HG03520 (cell line): ENCODE results near the gene BAG5.

ENCODE experiments used
- ATAC-seq: cut with Tn5 transposase; IDR thresholded peaks from one replicate; pipeline ENCODE4 v1.9.1; 2021; ENCODE audit warnings: mild to moderate bottlenecking, moderate library complexity; ENCODE audit not compliant: unreplicated experiment

Gene BAG5

GRCh38 chr14:103535891-103536565 lies 26.4 kb downstream of the BAG5 start:
- no peak for ATAC-seq

- ATAC-seq: no peak
Observed at GRCh38 chr14:103535081-103535890, 27.2 kb downstream of the BAG5 start.

GRCh38 chr14:103534576-103535061 lies 27.8 kb downstream of the BAG5 start:
- no peak for ATAC-seq

- no peak for ATAC-seq
Observed at GRCh38 chr14:103533999-103534575, 28.4 kb downstream of the BAG5 start.

- no peak for ATAC-seq
Observed at GRCh38 chr14:103533137-103533998, 29.1 kb downstream of the BAG5 start.

GRCh38 chr14:103532216-103533136 lies 30.0 kb downstream of the BAG5 start:
- ATAC-seq: no peak

GRCh38 chr14:103531421-103532215 lies 30.8 kb downstream of the BAG5 start:
- no peak for ATAC-seq

GRCh38 chr14:103530831-103531230 lies 31.6 kb downstream of the BAG5 start:
- ATAC-seq: no peak

- ATAC-seq: no peak
Observed at GRCh38 chr14:103530390-103530789, 32.1 kb downstream of the BAG5 start.

- no peak for ATAC-seq
Observed at GRCh38 chr14:103529383-103530365, 32.8 kb downstream of the BAG5 start.

GRCh38 chr14:103528587-103529382 lies 33.7 kb downstream of the BAG5 start, which contains the start of gene TRMT61A:
TSS of gene TRMT61A (plus strand) at chr14:103529196. CDS start at chr14:103529979, 783 bp downstream.
- ATAC-seq: peak; percentile 44

GRCh38 chr14:103528146-103528586 lies 34.3 kb downstream of the BAG5 start:
- no peak for ATAC-seq

GRCh38 chr14:103527408-103528145 lies 34.9 kb downstream of the BAG5 start:
- peak; percentile 33 for ATAC-seq

GRCh38 chr14:103526914-103527248 lies 35.6 kb downstream of the BAG5 start:
- no peak for ATAC-seq

- ATAC-seq: no peak
Observed at GRCh38 chr14:103526247-103526913, 36.1 kb downstream of the BAG5 start.
